Measurements from ENCODE around the gene RFC4. TPM values are rescaled to one million over a fixed set of nuclear protein-coding genes. Genes with fewer than 3 reads are reported as not detected.
A peak's percentile ranks its signal among the peaks of the same experiment; 100 is the strongest.

RFC4 gene
- total and polyA plus RNA-seq, 2 of the 8 experiments (the other 6 are each of a cell fraction or from before 2014, with no cell fraction given), result 21.8 to 86.9 TPM

DNA sequence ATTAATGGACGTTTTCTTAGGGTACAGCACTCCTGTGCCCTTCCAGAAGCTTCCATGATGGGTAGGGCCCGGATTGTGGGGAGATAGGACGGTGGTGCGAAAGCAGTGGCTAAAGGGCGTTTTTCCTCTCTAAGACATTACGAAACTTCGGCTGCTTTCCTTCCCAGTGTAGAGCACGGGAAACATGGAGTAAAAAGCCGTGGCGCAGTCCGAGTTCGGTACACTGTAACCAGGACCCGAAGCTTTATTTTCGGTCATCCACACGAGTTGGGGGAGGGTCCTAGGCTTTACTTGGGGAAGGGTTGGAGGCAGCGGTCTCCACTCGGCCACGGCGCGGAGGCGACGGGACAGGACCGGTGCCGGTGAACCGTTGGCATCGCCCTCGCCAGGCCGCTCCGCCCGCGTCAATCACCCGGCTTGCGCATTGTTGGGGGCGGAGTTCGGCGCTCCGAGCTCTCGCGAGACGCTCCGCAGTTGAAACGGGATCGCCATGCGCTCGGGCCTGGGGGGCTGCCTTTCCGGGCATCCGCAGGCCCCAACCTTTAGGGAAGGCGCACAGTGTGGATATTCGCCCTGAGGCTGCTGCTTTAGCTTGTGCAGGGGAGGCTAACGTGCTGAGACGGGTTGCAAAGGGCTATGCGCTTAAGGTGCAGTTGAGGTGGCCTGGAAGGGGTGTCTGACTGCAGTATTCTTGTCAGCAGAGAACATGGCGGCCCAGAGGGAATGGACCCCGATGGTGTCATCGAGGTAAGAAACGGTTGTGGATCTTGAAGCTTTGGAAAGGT, 22.4 kb downstream of the RFC4 start (continued):
- TF ChIP-seq PHF8 (conservative IDR thresholded peaks at IDR 0.05; ENCODE audit: low read depth, low read length), result 0 out of 2 replicates have a peak, but pooled peaks have one; percentile 27
- TF ChIP-seq GABPA (IDR thresholded peaks at IDR 0.05; ENCODE audit: borderline replicate concordance, insufficient read depth, low read length), result no peak
- no peak for TF ChIP-seq CHD7 (IDR thresholded peaks at IDR 0.05; ENCODE audit: insufficient replicate concordance, low read length)
- no peak for TF ChIP-seq RFX5 (IDR thresholded peaks at IDR 0.05; ENCODE audit: borderline replicate concordance, low read depth, low read length)
- peak; percentile 80 for TF ChIP-seq CHD1 (IDR thresholded peaks at IDR 0.05; ENCODE audit: low read depth, low read length)
- no peak for TF ChIP-seq NANOG (IDR thresholded peaks at IDR 0.05; ENCODE audit: insufficient read depth, low read depth, low read length, poor library complexity, severe bottlenecking)
- TF ChIP-seq KDM4A (IDR thresholded peaks at IDR 0.05; ENCODE audit: low read depth, low read length, severe bottlenecking), result no peak
- peak; percentile 31 for TF ChIP-seq TAF7 (optimal IDR thresholded peaks at IDR 0.05; ENCODE audit: borderline replicate concordance, low read depth, low read length)
- TF ChIP-seq SIN3A (conservative IDR thresholded peaks at IDR 0.05 in 1 of 2, IDR thresholded peaks at IDR 0.05 in 1 of 2; ENCODE audit: low read depth in 1 of 2, low read length in 2 of 2), result 0 out of 4 replicates have a peak, but pooled peaks of 1 of the 2 experiments have one; percentile 50

All from H1 (cell line).